T-helper 2 cell (primary cell): ENCODE results near the gene AFF3.

Experiments
- DNase-seq, 5 experiments: peaks; one replicate each; pipeline versions ENCODE4 v3.0.0 to v3.0.0-alpha.2; 2012 to 2022

AFF3 gene

GRCh38 chr2:100041385-100041784, 101.0 kb downstream of the AFF3 start:
- DNase-seq, result no peak

GRCh38 chr2:100040906-100041305, 101.5 kb downstream of the AFF3 start:
- no peak for DNase-seq

- no peak for DNase-seq
Observed at GRCh38 chr2:100039291-100039980, 103.0 kb downstream of the AFF3 start.

GRCh38 chr2:100038011-100038410, 104.4 kb downstream of the AFF3 start:
- DNase-seq, result no peak

GRCh38 chr2:100036793-100037192, 105.6 kb downstream of the AFF3 start:
- no peak for DNase-seq

GRCh38 chr2:100036026-100036425, 106.4 kb downstream of the AFF3 start:
- no peak for DNase-seq

GRCh38 chr2:100034431-100034830, 108.0 kb downstream of the AFF3 start:
- DNase-seq, result no peak

GRCh38 chr2:100033976-100034375, 108.4 kb downstream of the AFF3 start:
- DNase-seq, result no peak

GRCh38 chr2:100031604-100032003, 110.8 kb downstream of the AFF3 start:
- no peak for DNase-seq

- no peak for DNase-seq
Observed at GRCh38 chr2:100029460-100029859, 112.9 kb downstream of the AFF3 start.

GRCh38 chr2:100021791-100022340, 120.5 kb downstream of the AFF3 start:
- no peak for DNase-seq

GRCh38 chr2:100019499-100019898, 122.9 kb downstream of the AFF3 start:
- DNase-seq, result no peak

- no peak for DNase-seq
Observed at GRCh38 chr2:100018341-100019193, 123.8 kb downstream of the AFF3 start.

- DNase-seq, result no peak
Observed at GRCh38 chr2:100017633-100018032, 124.8 kb downstream of the AFF3 start.

- no peak for DNase-seq
Observed at GRCh38 chr2:100016756-100017155, 125.6 kb downstream of the AFF3 start.

GRCh38 chr2:100015849-100016248, 126.5 kb downstream of the AFF3 start:
- DNase-seq, result no peak

GRCh38 chr2:100013892-100014677, 128.3 kb downstream of the AFF3 start:
- no peak for DNase-seq

GRCh38 chr2:100012561-100012960, 129.8 kb downstream of the AFF3 start:
- no peak for DNase-seq

GRCh38 chr2:100011272-100011731, 131.1 kb downstream of the AFF3 start:
- no peak for DNase-seq

GRCh38 chr2:100010606-100011005, 131.8 kb downstream of the AFF3 start:
- no peak for DNase-seq

- DNase-seq, result no peak
Observed at GRCh38 chr2:100009743-100010142, 132.6 kb downstream of the AFF3 start.

- no peak for DNase-seq
Observed at GRCh38 chr2:100008956-100009355, 133.4 kb downstream of the AFF3 start.

GRCh38 chr2:100006516-100006915, 135.9 kb downstream of the AFF3 start:
- DNase-seq, result no peak
